BLaER1 (cell line): ENCODE measurements around the gene PSKH1.

Source experiments
- H3K27ac ChIP-seq: shearing (Covaris generic); formaldehyde crosslinking; 2 replicates; pipeline ENCODE4 v1.8.1; 2022
- H3K27me3 ChIP-seq: shearing (Covaris generic); formaldehyde crosslinking; 2 replicates; pipeline ENCODE4 v1.8.1; 2022
- H3K36me3 ChIP-seq: shearing (Covaris generic); formaldehyde crosslinking; 2 replicates; pipeline ENCODE4 v1.8.1; 2022
- H3K4me1 ChIP-seq: shearing (Covaris generic); formaldehyde crosslinking; 2 replicates; pipeline ENCODE4 v1.8.1; 2022
- H3K4me2 ChIP-seq: shearing (Covaris generic); formaldehyde crosslinking; 2 replicates; pipeline ENCODE4 v1.8.1; 2022
- H3K4me3 ChIP-seq: shearing (Covaris generic); formaldehyde crosslinking; 2 replicates; pipeline ENCODE4 v1.8.1; 2022
- H3K9ac ChIP-seq: shearing (Covaris generic); formaldehyde crosslinking; 2 replicates; pipeline ENCODE4 v1.8.1; 2022
- H3K9me3 ChIP-seq: shearing (Covaris generic); formaldehyde crosslinking; 2 replicates; pipeline ENCODE4 v1.8.1; 2022
- H4K20me1 ChIP-seq: shearing (Covaris generic); formaldehyde crosslinking; 2 replicates; pipeline ENCODE4 v1.8.1; 2022
- Cebpa-rat ChIP-seq: shearing (Covaris generic); IDR thresholded peaks from 2 replicates; pipeline ENCODE4 v1.8.1; 2022

Gene PSKH1

GRCh38 chr16:67892899-67893742 is at the start of gene PSKH1:
PSKH1 (plus strand) TSS chr16:67893254; CDS start chr16:67908750, 15,496 bp downstream.
- Histone ChIP-seq H3K9me3 (no peaks in the 10 kb centered on the region), H3K4me2 (peak within 1 kb of the TSS; percentile 83), H3K4me3 (peak within 1 kb of the TSS; percentile 100), H4K20me1 (peaks cover 32% of the 10 kb centered on the region), H3K36me3 (peaks cover 21% of the 10 kb centered on the region), H3K27me3 (no peaks in the 10 kb centered on the region), H3K9ac (peak within 1 kb of the TSS; percentile 99), H3K27ac (peak within 1 kb of the TSS; percentile 97), H3K4me1 (peaks cover 21% of the 10 kb centered on the region)
- no peak for TF ChIP-seq Cebpa-rat

GRCh38 chr16:67843343-67843765 is 49.7 kb upstream of the PSKH1 start:
- Histone ChIP-seq H3K4me2 (peak overlapping the region; percentile 95), H3K9ac (peak overlapping the region; percentile 99), H3K36me3 (no peaks in the 10 kb centered on the region), H3K4me1 (peaks cover 46% of the 10 kb centered on the region), H3K27me3 (no peaks in the 10 kb centered on the region), H4K20me1 (peaks cover 46% of the 10 kb centered on the region), H3K9me3 (no peaks in the 10 kb centered on the region), H3K4me3 (peak overlapping the region; percentile 87), H3K27ac (peak overlapping the region; percentile 95)
- no peak for TF ChIP-seq Cebpa-rat

DNA sequence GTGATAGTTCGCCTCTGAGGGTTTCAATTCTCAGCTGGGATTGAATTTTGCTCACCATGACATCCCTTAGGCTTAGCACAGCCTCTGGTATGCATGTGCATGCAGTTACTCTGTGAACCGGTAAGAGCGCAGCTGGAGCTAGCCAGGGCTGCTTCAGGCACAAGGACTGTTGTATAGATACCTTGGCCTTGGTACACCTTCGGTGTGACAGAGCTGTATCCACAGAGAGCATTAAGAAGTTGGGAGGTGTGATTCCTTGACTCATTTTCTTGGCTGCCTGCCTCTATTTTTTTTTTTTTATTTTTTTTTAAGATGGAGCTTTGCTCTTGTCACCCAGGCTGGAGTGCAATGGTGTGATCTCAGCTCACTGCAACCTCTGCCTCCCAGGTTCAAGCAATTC is 48.6 kb upstream of the PSKH1 start:
- Histone ChIP-seq H3K9me3 (no peaks in the 10 kb centered on the region), H3K27ac (peak overlapping the region; percentile 96; the same call in 1 of the 2 replicates), H3K36me3 (peaks cover 10% of the 10 kb centered on the region), H3K4me2 (peak overlapping the region; percentile 95), H3K9ac (peak overlapping the region; percentile 99), H4K20me1 (peaks cover 57% of the 10 kb centered on the region), H3K4me3 (peak overlapping the region; percentile 87; the same call in 1 of the 2 replicates), H3K4me1 (peaks cover 56% of the 10 kb centered on the region), H3K27me3 (no peaks in the 10 kb centered on the region)
- no peak for TF ChIP-seq Cebpa-rat

DNA sequence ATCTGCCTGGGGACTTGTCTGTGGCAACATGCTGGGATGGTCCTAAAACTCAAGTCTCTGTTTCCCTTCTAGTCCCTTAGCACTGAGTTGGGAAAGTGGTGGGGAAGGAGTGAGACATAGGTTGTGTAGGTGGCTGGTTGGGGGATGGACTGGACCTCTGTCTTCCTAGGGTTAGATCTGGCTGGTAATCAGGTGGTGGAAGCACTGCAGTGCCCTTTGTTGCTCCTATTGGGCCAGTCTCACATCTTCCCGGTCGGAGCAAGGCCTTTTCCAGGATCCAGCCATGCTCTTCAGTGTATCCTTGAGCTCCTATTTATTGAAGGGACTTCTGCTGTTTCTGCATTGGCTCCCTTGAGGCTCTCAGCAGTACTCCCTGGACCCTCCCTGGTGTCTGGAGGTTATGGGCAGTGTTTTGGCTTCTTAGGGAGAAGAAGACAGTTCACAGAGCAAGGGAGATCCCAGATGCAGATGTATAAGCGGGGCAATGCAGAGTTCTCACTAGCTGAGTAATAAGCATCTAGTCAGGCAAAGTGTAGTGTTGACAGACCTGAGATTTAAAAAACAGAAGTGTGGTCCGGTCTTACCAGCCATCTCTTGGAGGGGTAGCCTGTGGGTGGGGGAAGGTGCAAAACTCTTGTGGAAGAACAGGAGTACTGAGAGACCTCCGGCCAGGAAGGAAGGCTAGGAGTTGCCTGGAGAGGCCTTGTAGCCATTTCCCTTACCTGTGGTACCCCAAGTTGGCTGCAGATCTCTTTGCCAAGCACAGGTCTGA is 47.6 kb upstream of the PSKH1 start:
- peaks cover 56% of the 10 kb centered on the region for H3K4me1 ChIP-seq
- H3K4me2 ChIP-seq = peak overlapping the region; percentile 95
- peaks cover 20% of the 10 kb centered on the region for H3K36me3 ChIP-seq
- peaks cover 67% of the 10 kb centered on the region for H4K20me1 ChIP-seq
- TF ChIP-seq Cebpa-rat = no peak
- peak overlapping the region; percentile 96 for H3K27ac ChIP-seq
- peak overlapping the region; percentile 99 for H3K9ac ChIP-seq
- peak overlapping the region; percentile 100 for H3K4me3 ChIP-seq
- H3K9me3 ChIP-seq = no peaks in the 10 kb centered on the region
- no peaks in the 10 kb centered on the region for H3K27me3 ChIP-seq

DNA sequence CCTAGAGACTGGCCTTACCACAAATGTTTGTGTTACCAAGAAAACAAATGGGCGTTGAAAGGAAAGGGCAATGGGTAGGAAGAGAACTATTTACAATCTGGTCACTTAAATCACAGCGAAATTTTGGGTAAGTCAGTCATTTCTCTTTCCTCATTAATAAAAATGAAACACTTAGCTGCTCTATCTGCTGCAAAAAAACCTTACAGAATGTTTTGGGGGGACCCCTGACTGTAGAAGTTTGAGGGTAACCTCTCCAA is 47.1 kb upstream of the PSKH1 start:
- Histone ChIP-seq H3K9me3 (no peaks in the 10 kb centered on the region), H3K27me3 (no peaks in the 10 kb centered on the region), H3K4me2 (peak overlapping the region; percentile 95), H4K20me1 (peaks cover 72% of the 10 kb centered on the region), H3K27ac (peak overlapping the region; percentile 96), H3K9ac (peak overlapping the region; percentile 99), H3K4me3 (peak overlapping the region; percentile 100), H3K36me3 (peaks cover 25% of the 10 kb centered on the region), H3K4me1 (peaks cover 56% of the 10 kb centered on the region)
- no peak for TF ChIP-seq Cebpa-rat

GRCh38 chr16:67846320-67847063 is 46.6 kb upstream of the PSKH1 start, which contains the start of gene NUTF2:
NUTF2 (plus strand) TSS chr16:67846933; CDS start chr16:67865131, 18,198 bp downstream.
- peak within 1 kb of the TSS; percentile 100 for H3K4me3 ChIP-seq
- peak within 1 kb of the TSS; percentile 98 for H3K4me2 ChIP-seq
- H3K27me3 ChIP-seq = no peaks in the 10 kb centered on the region
- H4K20me1 ChIP-seq = peaks cover 77% of the 10 kb centered on the region
- H3K9me3 ChIP-seq = no peaks in the 10 kb centered on the region
- peaks cover 52% of the 10 kb centered on the region for H3K4me1 ChIP-seq
- H3K9ac ChIP-seq = peak within 1 kb of the TSS; percentile 99
- peak within 1 kb of the TSS; percentile 96 for H3K27ac ChIP-seq
- peaks cover 28% of the 10 kb centered on the region for H3K36me3 ChIP-seq
- TF ChIP-seq Cebpa-rat = no peak

DNA sequence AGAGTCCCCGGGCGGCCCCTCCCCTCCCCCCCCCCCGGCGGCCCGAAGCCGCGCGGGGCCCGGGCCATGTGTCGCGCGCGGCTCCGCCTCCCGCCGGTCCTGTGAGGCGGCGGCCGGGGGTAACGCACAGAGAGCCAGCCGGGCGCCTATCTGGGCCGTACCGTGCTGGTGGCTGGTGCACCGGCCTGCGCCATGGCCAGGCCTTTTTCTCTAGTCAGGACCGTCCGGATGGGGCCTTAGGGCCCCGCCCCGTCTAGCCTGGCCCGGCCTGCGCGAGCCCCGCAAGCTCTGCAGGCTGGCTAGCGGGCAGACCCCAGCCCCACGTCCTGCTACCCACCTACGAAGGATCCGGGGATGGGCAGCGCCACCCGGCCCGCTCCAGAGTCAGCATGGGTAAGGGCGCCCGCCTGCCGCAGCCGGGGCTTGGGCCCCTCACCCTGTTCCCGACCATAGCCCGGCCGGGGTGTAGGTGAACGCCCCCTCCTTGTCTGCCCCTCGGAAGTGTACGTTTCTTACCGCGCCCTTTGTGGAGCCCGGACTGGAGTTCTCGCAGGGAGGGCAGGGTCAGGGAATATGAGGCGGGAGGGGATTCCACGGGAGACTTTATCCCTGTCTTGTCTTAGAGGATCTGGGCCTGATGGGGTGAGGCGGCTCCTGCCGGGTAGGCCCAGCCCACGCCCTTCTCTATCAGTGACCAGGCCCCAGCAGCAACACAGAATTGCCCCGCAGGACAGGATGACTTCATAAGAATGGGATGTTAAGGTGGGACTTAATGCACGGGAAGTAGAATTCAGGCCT is 45.8 kb upstream of the PSKH1 start, which contains the start of gene CENPT:
Gene CENPT (minus strand): TSS at position 630 of the 798 bp plus-strand sequence. CDS start 13,834 bp downstream, outside the sequence.
- Histone ChIP-seq H4K20me1 (peaks cover 85% of the 10 kb centered on the region), H3K4me3 (peak within 1 kb of the TSS; percentile 100), H3K9ac (peak within 1 kb of the TSS; percentile 99), H3K27ac (peak within 1 kb of the TSS; percentile 96), H3K4me2 (peak within 1 kb of the TSS; percentile 98), H3K9me3 (no peaks in the 10 kb centered on the region), H3K27me3 (no peaks in the 10 kb centered on the region), H3K36me3 (peaks cover 32% of the 10 kb centered on the region), H3K4me1 (peaks cover 50% of the 10 kb centered on the region)
- no peak for TF ChIP-seq Cebpa-rat

DNA sequence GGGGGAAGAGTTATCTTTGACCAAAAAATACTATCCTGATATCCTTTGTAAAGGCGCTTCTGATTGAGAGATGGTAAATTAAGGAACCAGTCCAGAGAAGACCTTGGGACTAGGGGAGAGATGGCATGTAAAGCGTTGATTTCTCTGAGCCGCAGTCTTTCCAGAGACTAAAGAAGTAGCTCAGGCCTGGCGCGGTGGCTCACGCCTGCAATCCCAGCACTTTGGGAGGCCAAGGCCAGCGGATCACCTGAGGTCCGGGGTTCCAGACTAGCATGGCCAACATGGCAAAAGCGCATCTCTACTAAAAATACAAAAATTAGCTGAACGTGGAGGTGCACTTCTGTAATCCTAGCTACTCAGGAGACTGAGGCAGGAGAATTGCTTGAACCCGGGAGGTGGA is 44.9 kb upstream of the PSKH1 start:
- peak overlapping the region; percentile 99 for H3K9ac ChIP-seq
- no peaks in the 10 kb centered on the region for H3K27me3 ChIP-seq
- no peak for TF ChIP-seq Cebpa-rat
- H3K36me3 ChIP-seq = peaks cover 35% of the 10 kb centered on the region
- H3K27ac ChIP-seq = peak overlapping the region; percentile 96
- peak overlapping the region; percentile 100 for H3K4me3 ChIP-seq
- H3K9me3 ChIP-seq = no peaks in the 10 kb centered on the region
- H4K20me1 ChIP-seq = peaks cover 88% of the 10 kb centered on the region
- H3K4me1 ChIP-seq = peaks cover 49% of the 10 kb centered on the region
- H3K4me2 ChIP-seq = peak overlapping the region; percentile 98

GRCh38 chr16:67853670-67854069 is 39.4 kb upstream of the PSKH1 start:
- Histone ChIP-seq H3K9ac (no peak overlapping the region), H3K4me3 (no peak overlapping the region), H3K4me2 (no peak overlapping the region), H4K20me1 (peaks cover 100% of the 10 kb centered on the region), H3K36me3 (peaks cover 87% of the 10 kb centered on the region), H3K9me3 (no peaks in the 10 kb centered on the region), H3K4me1 (peaks cover 13% of the 10 kb centered on the region), H3K27me3 (no peaks in the 10 kb centered on the region), H3K27ac (no peak overlapping the region)
- TF ChIP-seq Cebpa-rat = no peak
